Esophagus muscularis mucosa (tissue), 4 donors: ENCODE results near the gene RBM28. TPM values are rescaled to one million over a fixed set of nuclear protein-coding genes. Genes with fewer than 3 reads are reported as not detected.

Experiments
- DNase-seq: peaks from one replicate; pipeline ENCODE4 v3.0.0-alpha.2; 2017; ENCODE audit errors: extremely low spot score
- H3K27ac ChIP-seq, 4 donors: fragments of 200-600 bp; sonication (generic); replicated peaks in 1 of 4; 1 replicate in 3 of 4; 2 replicates in 1 of 4; pipeline ENCODE4 v1.5.1; 2016 to 2019; ENCODE audit warnings: mild to moderate bottlenecking in 1 of 4
- H3K27me3 ChIP-seq, 4 donors: fragments of 200-600 bp; sonication (generic); one replicate each; pipeline versions ENCODE4 v1.5.1 to v1.6.0; 2016 to 2019
- H3K36me3 ChIP-seq, 4 donors: fragments of 200-600 bp; sonication (generic); one replicate each; pipeline ENCODE4 v1.5.1; 2016 to 2019
- H3K4me1 ChIP-seq, 4 donors: fragments of 200-600 bp; sonication (generic); one replicate each; pipeline ENCODE4 v1.5.1; 2016 to 2019
- H3K4me3 ChIP-seq, 4 donors: fragments of 200-600 bp; sonication (generic); 1 replicate in 2 of 4; 2 replicates in 2 of 4; pipeline ENCODE4 v1.5.1; 2016 to 2019; ENCODE audit warnings: mild to moderate bottlenecking in 4 of 4, moderate library complexity in 1 of 4
- H3K9me3 ChIP-seq, 4 donors: fragments of 200-600 bp; sonication (generic); 1 replicate in 3 of 4; 2 replicates in 1 of 4; pipeline ENCODE4 v1.5.1; 2016 to 2019
- CTCF ChIP-seq, 3 experiments: fragments of 200-600 bp in 2 of 3; fragments of 450-650 bp in 1 of 3; sonication (generic) in 2 of 3; IDR thresholded peaks; one replicate each; pipeline ENCODE4 v1.5.1; 2017 to 2019; ENCODE audit warnings: antibody characterized with exemption in 3 of 3, mild to moderate bottlenecking in 2 of 3, moderate library complexity in 1 of 3
- EP300 ChIP-seq: sonication (generic); formaldehyde crosslinking; IDR thresholded peaks from one replicate; pipeline ENCODE4 v1.6.1; 2017; ENCODE audit warnings: antibody characterized with exemption
- POLR2A ChIP-seq: fragments of 450-650 bp; IDR thresholded peaks from one replicate; pipeline ENCODE4 v1.6.1; 2017; ENCODE audit warnings: antibody characterized with exemption, moderate library complexity, mild to moderate bottlenecking, low read depth
- POLR2AphosphoS5 ChIP-seq, 2 donors: sonication (generic); formaldehyde crosslinking; IDR thresholded peaks; one replicate each; pipeline ENCODE4 v1.6.1; 2017; ENCODE audit warnings: antibody characterized with exemption in 2 of 2
- WGBS: methylation state at CpG from one replicate; pipeline ENCODE4 v1.1.5; 2018; 5-methylcytosine and 5-hydroxymethylcytosine counted together
- intact Hi-C: fragments of 100-400 bp; cut with DNase I; formaldehyde crosslinking; loops from one replicate; pipeline ENCODE4 v1.15.1; 2023
- total RNA-seq, 4 donors: library from RNA; depleted of rRNA; stranded (reverse); fragments of >200 nt; gene quantifications; one replicate each; pipeline versions ENCODE4 v1.1.0 to v1.2.1, GENCODE V29; 2016

Gene RBM28
- total RNA-seq, 4 donors from 2014 or later = 13.3 to 16.6 (median 15.0) TPM

GRCh38 chr7:128341733-128342132, 2.0 kb downstream of the RBM28 start:
- H3K27me3 ChIP-seq = no peaks in the 10 kb centered on the region
- H3K4me1 ChIP-seq = peaks cover 25 to 31% (median 25%) of the 10 kb centered on the region in 4 donors
- DNase-seq = no peak
- no peaks in the 10 kb centered on the region for H3K9me3 ChIP-seq
- intact Hi-C loops = no loop called here
- 86% methylated on average over 6 of the region's 6 CpGs for WGBS
- H3K4me3 ChIP-seq = no peak overlapping the region
- TF ChIP-seq CTCF (IDR thresholded peaks at IDR 0.05) (no peak), EP300 (no peak), POLR2A (no peak), POLR2AphosphoS5 (IDR thresholded peaks at IDR 0.05) (no peak)
- H3K27ac ChIP-seq = no peak overlapping the region
- H3K36me3 ChIP-seq = peaks cover 26 to 31% (median 29%) of the 10 kb centered on the region in 4 donors

GRCh38 chr7:128335730-128336129, 8.0 kb downstream of the RBM28 start:
- no peaks in the 10 kb centered on the region for H3K27me3 ChIP-seq
- no peak overlapping the region for H3K4me3 ChIP-seq
- TF ChIP-seq EP300 (no peak), POLR2AphosphoS5 (IDR thresholded peaks at IDR 0.05) (no peak), CTCF (IDR thresholded peaks at IDR 0.05) (no peak), POLR2A (no peak)
- no peak overlapping the region for H3K27ac ChIP-seq
- H3K9me3 ChIP-seq = no peaks in the 10 kb centered on the region
- 84% methylated on average over 3 of the region's 3 CpGs for WGBS
- peaks cover 75 to 91% (median 85%) of the 10 kb centered on the region in 4 donors for H3K36me3 ChIP-seq
- DNase-seq = no peak
- intact Hi-C loops = no loop called here
- no peaks in the 10 kb centered on the region for H3K4me1 ChIP-seq

- Histone ChIP-seq H3K9me3 (no peaks in the 10 kb centered on the region), H3K4me1 (peaks cover 0 to 3% (median 0%) of the 10 kb centered on the region in 4 donors), H3K27ac (no peak overlapping the region), H3K27me3 (no peaks in the 10 kb centered on the region), H3K36me3 (peaks cover 65 to 100% (median 89%) of the 10 kb centered on the region in 4 donors), H3K4me3 (no peak overlapping the region)
- intact Hi-C loops = no loop called here
- TF ChIP-seq EP300 (no peak), POLR2AphosphoS5 (IDR thresholded peaks at IDR 0.05) (no peak), POLR2A (no peak)
- 93% methylated on average over 9 of the region's 9 CpGs for WGBS
- DNase-seq = no peak
Observed at GRCh38 chr7:128324368-128324680, 19.4 kb downstream of the RBM28 start.

GRCh38 chr7:128323459-128324367, 20.0 kb downstream of the RBM28 start:
- no peaks in the 10 kb centered on the region for H3K27me3 ChIP-seq
- no peak for TF ChIP-seq CTCF (IDR thresholded peaks at IDR 0.05)
- no peak for TF ChIP-seq EP300
- TF ChIP-seq POLR2A = no peak
- TF ChIP-seq POLR2AphosphoS5 (IDR thresholded peaks at IDR 0.05) = no peak
- H3K27ac ChIP-seq = no peak overlapping the region
- 76% methylated on average over 10 of the region's 10 CpGs for WGBS
- peaks cover 64 to 100% (median 89%) of the 10 kb centered on the region in 4 donors for H3K36me3 ChIP-seq
- intact Hi-C loops = no loop called here
- no peak overlapping the region for H3K4me3 ChIP-seq
- no peaks in the 10 kb centered on the region for H3K9me3 ChIP-seq
- peaks cover 0 to 3% (median 0%) of the 10 kb centered on the region in 4 donors for H3K4me1 ChIP-seq
- no peak for DNase-seq

- H3K4me1 ChIP-seq = peaks cover 0 to 3% (median 0%) of the 10 kb centered on the region in 4 donors
- H3K27ac ChIP-seq = no peak overlapping the region
- intact Hi-C loops = no loop called here
- no peak for TF ChIP-seq CTCF (IDR thresholded peaks at IDR 0.05)
- TF ChIP-seq POLR2AphosphoS5 (IDR thresholded peaks at IDR 0.05) = no peak
- no peak for TF ChIP-seq EP300
- DNase-seq = no peak
- peaks cover 70 to 100% (median 87%) of the 10 kb centered on the region in 4 donors for H3K36me3 ChIP-seq
- no peaks in the 10 kb centered on the region for H3K27me3 ChIP-seq
- H3K4me3 ChIP-seq = no peak overlapping the region
- no peaks in the 10 kb centered on the region for H3K9me3 ChIP-seq
Observed at GRCh38 chr7:128323040-128323439, 20.7 kb downstream of the RBM28 start.
